ENCODE data around the gene COMP.

Gene COMP

GRCh38 chr19:18768997-18769891 lies 21.9 kb downstream of the COMP start:
- ATAC-seq: no peak
- DNase-seq: no peak

GRCh38 chr19:18768046-18768771 lies 22.9 kb downstream of the COMP start:
- ATAC-seq (no peak), DNase-seq (no peak)

- DNase-seq: no peak
- ATAC-seq: no peak
Measured at GRCh38 chr19:18765224-18765623, 25.9 kb downstream of the COMP start.

GRCh38 chr19:18764591-18765051 lies 26.5 kb downstream of the COMP start:
- no peak for ATAC-seq
- no peak for DNase-seq

- DNase-seq: no peak
Measured at GRCh38 chr19:18763674-18764590, 27.2 kb downstream of the COMP start.

GRCh38 chr19:18762125-18763023 lies 28.7 kb downstream of the COMP start:
- ATAC-seq (no peak), DNase-seq (no peak)

More at GRCh38 chr19:18763674-18764590, 27.2 kb downstream of the COMP start:
- peak; percentile 31 for ATAC-seq

GRCh38 chr19:18761531-18762110 lies 29.5 kb downstream of the COMP start:
- DNase-seq (no peak), ATAC-seq (no peak)

- ATAC-seq (no peak), DNase-seq (no peak)
Measured at GRCh38 chr19:18760440-18761383, 30.4 kb downstream of the COMP start.

GRCh38 chr19:18759995-18760426 lies 31.1 kb downstream of the COMP start:
- no peak for ATAC-seq

GRCh38 chr19:18759304-18759994 lies 31.7 kb downstream of the COMP start:
- DNase-seq: no peak
- no peak for ATAC-seq

More at GRCh38 chr19:18759995-18760426, 31.1 kb downstream of the COMP start:
- DNase-seq: no peak

- no peak for DNase-seq
- ATAC-seq: no peak
Measured at GRCh38 chr19:18756896-18757295, 34.2 kb downstream of the COMP start.

- ATAC-seq: no peak
Measured at GRCh38 chr19:18754501-18754900, 36.6 kb downstream of the COMP start.

GRCh38 chr19:18751571-18751970 lies 39.5 kb downstream of the COMP start:
- DNase-seq (no peak), ATAC-seq (no peak)

More at GRCh38 chr19:18754501-18754900, 36.6 kb downstream of the COMP start:
- DNase-seq: no peak

- no peak for ATAC-seq
- DNase-seq: no peak
Measured at GRCh38 chr19:18750295-18750970, 40.7 kb downstream of the COMP start.

GRCh38 chr19:18749362-18750231 lies 41.5 kb downstream of the COMP start:
- ATAC-seq: no peak
- no peak for DNase-seq

GRCh38 chr19:18746401-18747325 lies 44.4 kb downstream of the COMP start:
- ATAC-seq (no peak), DNase-seq (no peak)

Measured in stimulated activated naive CD8-positive, alpha-beta T cell treated with anti-CD3 and anti-CD28 coated beads, Interleukin-15, Interleukin-2, amounts not matched to agents 100 U/mL and 50 U/mL, for 24 hours (primary cell).